Measurements from ENCODE around the gene ZDHHC3.

GRCh38 chr3:44920081-44920480, 55.9 kb downstream of the ZDHHC3 start:
- TF ChIP-seq POLR2AphosphoS5 (IDR thresholded peaks at IDR 0.05; ENCODE audit: low read depth, low read length) (no peak), REST (IDR thresholded peaks at IDR 0.05; ENCODE audit: insufficient read depth in 1 of 2, low read depth in 2 of 2, low read length in 2 of 2) (no peak), SIN3A (IDR thresholded peaks at IDR 0.05; ENCODE audit: borderline replicate concordance, insufficient read depth, low read length) (no peak)
